Endometrial microvascular endothelial cells (primary cell): ENCODE results near the gene PLP1. TPM values are rescaled to one million over a fixed set of nuclear protein-coding genes. Genes with fewer than 3 reads are reported as not detected.
"Not testable (repeated sequence)": the region's sequence is repeated elsewhere in the genome, so short reads cannot be mapped to it uniquely, and the experiment has no call there.

Source experiments
- in situ Hi-C: cut with HindIII; loops from 2 replicates; pipeline ENCODE4 v1.10.0; 2017; ENCODE audit warnings: low sequenced_read_pairs, low pct_unique_long_range_greater_than_20kb; ENCODE audit errors: inconsistent ontology term
- total RNA-seq: library from RNA; depleted of rRNA; stranded (reverse); fragments of >200 nt; gene quantifications from one replicate; pipeline ENCODE4 v1.2.3, GENCODE V29; 2015; ENCODE audit errors: inconsistent ontology term

PLP1 gene, protein sequence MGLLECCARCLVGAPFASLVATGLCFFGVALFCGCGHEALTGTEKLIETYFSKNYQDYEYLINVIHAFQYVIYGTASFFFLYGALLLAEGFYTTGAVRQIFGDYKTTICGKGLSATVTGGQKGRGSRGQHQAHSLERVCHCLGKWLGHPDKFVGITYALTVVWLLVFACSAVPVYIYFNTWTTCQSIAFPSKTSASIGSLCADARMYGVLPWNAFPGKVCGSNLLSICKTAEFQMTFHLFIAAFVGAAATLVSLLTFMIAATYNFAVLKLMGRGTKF
- not detected for total RNA-seq

DNA sequence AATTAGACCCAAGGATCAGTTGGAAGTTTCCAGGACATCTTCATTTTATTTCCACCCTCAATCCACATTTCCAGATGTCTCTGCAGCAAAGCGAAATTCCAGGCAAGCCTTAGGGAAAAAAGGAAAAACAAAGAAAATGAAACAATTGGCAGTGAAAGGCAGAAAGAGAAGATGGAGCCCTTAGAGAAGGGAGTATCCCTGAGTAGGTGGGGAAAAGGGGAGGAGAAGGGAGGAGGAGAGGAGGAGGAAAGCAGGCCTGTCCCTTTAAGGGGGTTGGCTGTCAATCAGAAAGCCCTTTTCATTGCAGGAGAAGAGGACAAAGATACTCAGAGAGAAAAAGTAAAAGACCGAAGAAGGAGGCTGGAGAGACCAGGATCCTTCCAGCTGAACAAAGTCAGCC is at the start of gene PLP1:
Gene PLP1, plus strand, starts transcription at position 295 of the 400 bp plus-strand sequence. CDS start 156 bp downstream, outside the sequence.
- in situ Hi-C loops, result no loop called here

DNA sequence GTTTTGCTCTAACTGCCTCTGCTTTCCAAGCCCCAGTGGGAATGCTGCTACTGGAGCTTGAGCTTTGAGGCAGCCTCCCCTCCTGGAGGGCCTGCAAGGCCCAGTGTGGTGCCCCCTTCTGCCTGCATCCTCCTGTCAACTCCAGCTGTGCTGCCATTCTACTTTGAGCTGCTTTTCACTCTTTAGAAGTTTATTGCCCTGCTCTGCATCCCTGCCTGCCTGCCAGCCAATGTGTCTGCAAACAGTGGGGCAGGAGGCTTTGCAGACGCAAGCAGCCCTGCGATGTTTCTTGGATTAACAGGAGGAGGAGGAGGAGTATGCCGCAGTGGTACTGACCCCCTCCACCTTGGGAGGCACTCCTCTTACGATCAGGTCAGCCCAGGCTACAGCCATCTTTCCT is 49.5 kb upstream of the PLP1 start:
- in situ Hi-C loops, result no loop called here

DNA sequence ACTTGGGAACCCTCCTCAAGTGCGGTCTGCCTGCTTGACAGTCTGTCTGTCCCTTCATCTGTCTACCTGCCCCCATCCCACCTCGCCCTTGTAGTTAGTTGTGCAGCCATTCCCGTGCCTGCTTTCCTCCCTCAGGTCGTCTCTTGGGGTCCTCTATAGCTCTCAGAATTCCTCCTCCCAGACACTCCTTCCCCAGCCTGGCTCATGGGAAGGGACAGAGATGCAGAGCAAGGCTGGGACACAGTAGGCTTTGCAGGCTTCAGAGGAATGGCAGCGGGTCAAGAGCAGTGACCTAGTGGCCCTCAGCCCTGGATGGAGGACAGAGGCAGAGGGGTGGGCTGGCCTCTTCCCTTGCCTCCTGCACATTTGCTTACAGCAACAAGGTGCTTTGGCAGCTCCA is 47.6 kb upstream of the PLP1 start:
- in situ Hi-C loops, result no loop called here

DNA sequence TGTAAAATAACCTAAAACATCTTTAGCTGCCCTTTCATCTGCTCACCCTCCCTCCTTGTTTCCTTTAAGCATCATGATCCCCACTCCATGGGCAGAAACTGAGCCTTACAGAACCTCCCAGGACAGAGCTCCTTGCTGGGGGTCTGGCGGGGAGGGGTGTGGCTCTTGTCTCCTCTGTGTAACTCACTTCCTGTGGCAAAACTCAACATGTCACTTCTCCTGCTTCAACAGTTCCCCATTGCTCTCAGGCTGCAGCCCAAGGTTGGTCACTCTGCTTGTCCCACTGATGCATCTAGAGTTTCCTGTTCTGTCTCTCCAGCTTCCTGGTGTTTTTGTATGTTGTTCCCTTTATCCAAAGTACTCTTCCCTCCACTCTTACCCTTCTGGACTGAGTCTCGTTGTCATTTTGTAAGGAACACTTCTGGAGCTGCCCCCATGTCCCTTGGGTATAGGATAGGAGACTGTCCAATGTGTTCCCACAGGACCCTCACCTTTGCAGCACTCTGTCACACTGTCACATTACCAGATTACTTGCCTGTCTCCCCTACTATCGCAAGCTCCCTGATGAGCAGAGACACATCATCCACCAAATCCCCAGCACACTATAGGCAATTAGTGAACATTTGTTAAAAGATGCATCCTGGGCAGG is 46.4 kb upstream of the PLP1 start:
- in situ Hi-C loops, result no loop called here

DNA sequence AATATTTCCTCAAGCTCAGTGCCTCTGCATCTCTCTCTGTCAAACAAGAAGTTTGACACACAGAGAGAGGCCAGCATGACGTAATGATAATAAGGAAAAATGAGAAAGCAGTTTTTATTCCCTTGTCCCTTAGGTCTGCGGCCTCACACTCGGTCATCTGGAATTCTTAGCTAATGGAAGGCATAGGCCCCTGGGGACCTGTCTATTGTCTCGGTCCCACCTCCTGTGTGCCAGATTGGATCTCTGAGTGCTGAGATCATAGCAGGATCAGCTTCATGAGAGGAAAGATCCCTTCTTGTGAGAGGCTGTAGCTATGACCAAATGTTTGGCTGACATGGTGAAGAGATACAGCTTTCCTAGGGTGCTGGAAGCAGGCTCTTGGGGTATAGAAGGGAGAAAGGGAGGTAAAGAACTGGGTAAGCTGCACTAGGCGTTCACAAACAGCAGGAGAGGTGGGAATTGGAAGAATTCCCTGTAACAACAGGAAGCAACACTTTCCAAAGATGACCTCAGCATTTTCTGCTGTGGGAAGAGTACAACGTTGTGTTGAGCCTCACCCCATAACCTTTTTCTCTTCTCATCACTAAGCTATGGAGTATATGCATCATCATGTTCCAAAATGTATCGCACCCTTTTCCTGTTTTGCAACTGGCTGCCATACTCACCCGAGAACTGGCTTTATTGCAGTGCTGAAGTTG is 45.7 kb upstream of the PLP1 start:
- in situ Hi-C loops, result no loop called here

DNA sequence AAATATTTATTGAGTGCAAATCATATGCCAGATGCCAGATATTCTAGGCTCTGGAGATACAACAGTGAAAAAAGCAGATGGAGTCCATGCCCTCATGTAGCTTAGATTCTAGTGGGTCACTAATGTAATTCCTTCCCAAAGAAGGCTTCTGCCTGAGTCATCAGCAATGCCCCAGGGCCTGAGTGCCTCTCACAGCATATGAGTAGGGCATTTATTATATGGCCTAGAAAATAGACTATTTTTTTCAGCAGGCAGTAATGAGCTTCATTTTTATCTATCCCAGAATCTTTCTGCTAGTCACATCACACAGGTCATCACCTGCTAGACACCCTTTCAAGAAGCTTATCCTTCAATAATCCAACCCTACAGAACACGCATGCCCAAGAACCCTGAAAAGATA is 43.6 kb upstream of the PLP1 start:
- in situ Hi-C loops, result no loop called here

DNA sequence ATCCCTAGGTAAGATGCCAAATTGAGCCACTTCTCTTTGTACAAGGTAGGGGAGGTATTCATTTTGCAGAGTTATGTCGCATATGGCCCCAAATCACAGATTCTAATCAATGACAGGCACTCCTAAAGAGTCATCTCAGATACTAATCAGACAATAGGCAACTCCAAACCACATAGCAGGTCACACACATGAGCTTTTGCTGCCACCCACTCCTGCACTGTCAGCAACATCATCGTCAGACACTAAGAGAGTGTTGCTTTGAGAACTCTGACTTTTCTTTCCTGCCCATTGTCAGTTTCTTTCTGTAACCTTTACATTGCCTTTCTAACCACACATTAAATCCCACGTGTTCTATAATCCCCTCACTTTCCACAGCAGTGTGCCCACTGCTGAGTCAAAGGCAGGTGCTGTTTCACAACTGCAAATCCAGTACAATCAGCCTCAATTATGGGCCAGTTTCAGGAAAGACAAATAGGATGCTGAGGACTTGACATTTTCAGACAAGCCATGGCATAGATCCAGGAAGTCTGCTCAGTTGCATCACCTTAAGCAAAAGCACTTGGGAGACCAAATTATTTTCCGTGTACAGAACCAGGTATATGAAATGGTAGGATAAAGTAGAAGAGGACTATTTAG is 42.4 kb upstream of the PLP1 start:
- in situ Hi-C loops, result no loop called here

DNA sequence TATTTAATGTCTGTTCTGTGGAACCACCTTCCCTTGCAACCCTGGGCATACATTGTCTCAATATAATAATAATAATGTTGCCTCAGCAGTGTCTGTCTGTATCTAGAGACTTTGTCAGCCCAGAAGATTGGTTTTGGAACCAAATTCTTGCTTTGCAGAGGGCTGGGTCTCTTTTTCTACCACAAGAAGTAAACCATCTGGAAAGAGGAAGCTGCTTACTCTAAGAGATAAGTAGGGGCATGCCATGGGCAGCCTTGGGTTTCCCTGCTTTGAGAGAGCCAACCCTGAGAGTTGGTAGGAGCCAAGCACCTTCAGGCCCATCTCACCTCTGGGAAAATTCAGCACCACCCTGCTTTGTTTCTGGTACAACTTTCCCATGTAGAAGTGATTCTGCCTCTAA is 38.9 kb upstream of the PLP1 start:
- in situ Hi-C loops, result no loop called here

DNA sequence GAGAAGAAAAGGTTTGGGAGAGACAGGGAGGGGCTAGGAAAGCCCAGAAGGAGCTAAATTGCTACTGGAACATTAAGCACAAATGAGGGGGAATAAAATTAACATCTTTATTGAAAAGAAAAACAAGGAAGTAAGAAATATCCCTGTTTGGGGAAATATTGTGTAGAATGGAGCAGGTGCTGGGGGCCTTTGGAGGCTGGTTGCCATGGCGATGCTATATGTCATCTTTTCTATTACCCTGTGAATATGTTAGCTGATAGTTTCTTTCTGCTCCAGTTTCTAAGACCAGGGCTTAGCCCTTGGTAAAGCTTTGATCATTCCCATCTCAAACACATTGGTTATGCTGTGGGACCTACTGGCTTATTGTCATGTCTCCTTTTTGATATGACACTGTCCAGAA is 37.2 kb upstream of the PLP1 start:
- in situ Hi-C loops, result no loop called here

DNA sequence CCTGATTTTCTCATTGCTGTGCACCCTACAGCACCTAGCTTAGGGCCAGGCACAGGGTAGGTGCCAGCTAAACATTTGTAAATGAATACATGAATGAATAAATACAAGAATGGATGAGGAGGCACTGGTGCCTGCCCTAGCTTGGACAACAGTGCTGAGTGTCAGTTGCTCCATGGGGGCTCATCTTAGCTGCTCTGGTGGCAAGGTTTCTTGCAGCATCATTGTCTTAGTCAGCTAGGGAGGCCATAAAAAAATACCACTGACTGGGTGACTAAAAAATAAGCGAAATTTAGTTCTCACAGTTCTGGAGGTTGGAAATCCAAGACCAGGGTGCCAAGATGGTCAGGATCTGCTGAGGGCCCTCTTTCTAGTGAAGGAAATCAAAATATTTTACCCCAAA is 34.8 kb upstream of the PLP1 start:
- in situ Hi-C loops, result no loop called here

DNA sequence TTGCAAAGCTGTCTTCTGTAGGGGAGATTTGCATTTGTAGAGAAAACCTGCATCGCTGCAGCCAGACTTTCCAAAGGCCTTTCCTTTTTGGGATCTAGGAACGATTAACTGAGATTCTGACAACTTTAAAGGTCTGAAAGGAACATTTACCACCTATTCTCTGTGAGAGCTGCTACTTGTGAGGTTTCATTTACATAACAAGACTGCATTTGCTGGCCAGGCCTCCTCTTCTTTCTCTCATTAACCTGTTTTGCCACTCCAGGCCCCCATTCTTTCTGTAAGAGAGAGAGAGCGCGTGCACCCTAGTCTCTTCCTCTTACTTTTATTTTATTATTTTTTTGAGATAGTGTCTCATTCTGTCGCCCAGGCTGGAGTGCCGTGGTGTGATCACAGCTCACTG is 34.3 kb upstream of the PLP1 start:
- in situ Hi-C loops, result no loop called here

DNA sequence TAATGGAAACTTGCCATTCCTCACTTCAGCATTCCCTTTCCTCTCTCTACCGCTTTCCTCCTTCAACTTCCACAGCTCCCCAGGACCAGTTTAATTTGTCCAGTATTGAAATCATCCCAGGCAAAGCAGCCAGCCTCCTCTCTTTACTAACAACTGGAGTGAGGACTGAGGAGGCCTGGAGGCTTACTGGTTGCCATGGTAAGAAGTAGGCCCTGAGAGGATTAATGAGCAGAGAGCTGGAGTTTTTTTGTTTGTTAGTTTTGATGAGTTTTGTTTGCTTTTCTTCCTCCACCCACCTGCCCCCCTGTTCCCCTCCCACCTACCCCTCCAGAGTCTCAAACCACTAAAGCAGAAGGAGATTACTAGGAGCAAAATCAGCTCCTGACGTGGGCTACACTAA is 29.5 kb upstream of the PLP1 start:
- in situ Hi-C loops, result no loop called here

DNA sequence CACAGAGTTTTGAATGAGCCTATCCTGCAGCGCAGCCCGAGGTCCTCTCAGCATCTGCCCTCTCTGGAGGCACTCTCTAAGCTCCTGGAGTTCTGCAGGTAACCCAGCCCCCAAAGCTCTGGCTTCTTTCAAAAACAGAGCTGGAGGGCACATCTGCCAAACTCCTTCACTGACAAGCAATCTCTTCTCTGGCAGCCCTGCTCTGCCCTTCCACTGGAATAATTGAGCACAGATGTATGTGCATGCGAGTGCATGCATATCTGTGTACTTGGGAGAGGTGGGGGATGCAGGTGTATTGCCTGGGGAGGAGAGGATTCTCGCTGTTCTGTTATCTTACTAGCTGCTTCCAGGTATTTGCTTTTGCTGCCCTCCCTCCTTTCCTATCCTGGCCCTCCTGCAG is 22.2 kb upstream of the PLP1 start:
- in situ Hi-C loops, result no loop called here

DNA sequence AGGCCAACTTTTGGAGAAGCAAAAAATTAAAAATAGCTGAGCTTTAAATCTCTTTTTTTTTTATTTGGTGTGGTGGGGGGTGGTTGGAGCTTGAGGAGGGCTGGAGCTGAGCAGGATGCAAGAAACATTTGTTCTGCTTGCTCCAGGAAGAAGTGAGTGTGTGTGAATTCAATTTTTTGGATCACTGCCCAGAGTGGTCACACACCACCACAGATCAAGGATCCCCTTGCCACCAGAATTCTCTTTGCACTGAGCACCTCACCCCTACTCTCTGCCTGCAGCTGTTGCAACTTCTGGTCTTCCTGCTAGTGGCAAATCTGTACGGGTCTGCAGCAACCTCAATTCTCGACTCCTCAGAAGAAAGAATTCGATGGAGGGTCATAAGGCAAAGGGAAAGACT is 19.9 kb upstream of the PLP1 start:
- in situ Hi-C loops, result no loop called here

DNA sequence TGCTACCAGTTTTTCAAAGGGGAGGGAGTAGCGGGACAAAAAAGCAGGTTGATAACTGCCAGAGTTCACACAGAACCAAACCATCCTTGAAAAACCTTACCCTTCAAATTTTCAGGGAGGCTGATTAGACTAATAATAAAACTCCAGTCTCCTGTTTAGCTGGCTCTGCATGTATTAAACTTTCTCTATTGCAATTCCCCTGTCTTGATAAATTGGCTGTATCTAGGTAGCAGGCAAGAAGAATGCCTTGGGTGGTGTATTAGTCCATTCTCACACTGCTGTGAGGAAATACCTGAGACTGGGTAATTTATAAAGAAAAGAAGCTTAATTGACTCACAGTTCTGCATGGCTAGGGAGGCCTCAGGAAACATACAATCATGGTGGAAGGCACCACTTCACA is 18.1 kb upstream of the PLP1 start:
- in situ Hi-C loops, result no loop called here

DNA sequence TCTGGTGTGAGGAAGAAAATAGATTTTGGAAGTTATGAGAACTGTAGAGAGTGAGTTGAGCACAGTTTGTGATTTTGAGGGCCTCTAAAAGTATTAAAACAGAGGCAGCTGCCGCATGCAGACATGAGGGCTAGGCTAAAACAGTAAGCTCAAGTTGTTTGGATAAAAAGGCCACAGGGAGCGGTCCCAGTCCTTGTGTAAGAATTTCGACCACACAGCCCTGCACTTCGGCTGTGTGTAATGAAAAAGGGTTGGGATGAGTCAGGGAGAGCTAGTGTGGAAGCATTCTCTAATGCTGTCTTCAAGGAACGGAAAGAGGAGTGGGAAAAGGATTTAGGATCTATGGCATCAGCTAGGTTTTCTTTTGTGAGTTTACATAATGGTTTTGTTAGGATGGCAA is 13.1 kb upstream of the PLP1 start:
- in situ Hi-C loops, result not testable (repeated sequence)

DNA sequence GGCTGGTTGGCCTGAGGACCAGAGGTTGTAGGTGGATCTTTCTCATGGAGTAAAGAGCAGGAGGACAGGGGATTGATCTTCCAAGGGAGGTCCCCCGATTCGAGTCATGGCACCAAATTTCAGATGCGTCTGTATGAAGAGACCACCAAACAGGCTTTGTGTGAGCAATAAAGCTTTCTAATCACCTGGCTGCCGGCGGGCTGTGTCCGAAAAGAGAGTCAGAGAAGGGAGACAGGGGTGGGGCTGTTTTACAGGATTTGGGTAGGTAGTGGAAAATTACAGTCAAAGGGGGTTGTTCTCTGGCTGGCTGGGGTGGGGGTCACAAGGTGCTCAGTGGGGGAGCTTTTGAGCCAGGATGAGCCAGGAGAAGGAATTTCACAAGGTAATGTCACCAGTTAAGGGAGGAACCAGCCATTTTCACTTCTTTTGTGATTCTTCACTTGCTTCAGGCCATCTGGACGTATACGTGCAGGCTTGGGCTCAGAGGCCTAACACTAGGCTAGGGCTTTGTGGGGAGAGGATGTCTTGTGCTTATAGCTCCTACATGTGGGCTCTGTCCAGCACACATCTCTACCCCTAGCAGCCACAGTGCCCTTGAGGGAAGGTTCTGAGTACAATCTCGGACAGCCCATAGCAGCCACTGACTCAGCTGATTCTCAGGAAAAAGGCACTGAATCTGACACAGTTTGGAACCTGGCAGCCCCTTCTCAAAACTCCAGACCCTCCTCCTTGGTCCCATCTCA is 9.7 kb upstream of the PLP1 start:
- in situ Hi-C loops, result not testable (repeated sequence)

DNA sequence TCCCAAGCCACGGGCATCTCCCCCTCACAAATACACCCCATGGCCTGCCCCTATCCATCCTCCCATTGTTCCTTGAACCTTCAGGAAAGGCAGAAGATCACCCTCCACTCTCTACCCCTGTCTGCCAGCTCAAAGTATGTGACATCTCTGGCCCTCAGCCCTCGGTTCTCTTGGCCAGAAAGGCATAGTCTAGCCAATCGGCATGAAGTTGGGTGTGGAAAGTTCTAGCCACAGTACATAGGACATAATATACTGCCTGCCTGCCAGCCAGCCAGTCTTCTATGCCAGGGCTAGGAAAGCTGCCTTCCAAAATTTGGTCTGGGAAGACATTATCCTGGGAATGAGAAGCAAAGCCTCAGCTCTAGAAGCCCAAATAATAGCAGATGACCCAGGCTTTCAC is 3.2 kb upstream of the PLP1 start:
- in situ Hi-C loops, result no loop called here

DNA sequence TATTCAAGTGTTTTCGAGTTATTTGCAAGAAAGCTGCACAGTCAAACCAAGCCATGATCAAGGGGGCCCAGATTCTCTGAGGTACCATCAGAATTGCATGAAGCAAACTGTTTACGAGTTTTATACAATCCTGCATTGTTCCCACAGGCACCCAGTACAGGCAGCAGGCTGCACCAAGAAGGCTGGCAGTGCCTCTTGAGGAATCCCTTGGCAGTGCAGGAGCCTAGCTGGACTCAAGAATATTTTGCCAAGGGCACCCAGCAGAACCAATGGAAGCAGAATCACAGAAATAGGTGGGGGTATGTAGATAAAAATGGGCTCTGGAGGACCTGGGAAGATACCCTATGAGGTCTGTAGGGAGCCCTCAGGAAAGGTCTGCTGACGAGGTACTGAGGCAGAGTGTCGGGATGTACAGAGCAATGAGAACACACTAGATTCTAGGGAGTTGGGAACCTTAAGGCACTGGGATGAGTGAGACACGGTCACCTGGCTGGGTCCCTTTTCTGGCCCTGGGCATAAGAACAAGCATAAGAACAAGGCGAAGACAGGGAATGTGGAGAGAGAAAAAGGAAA is 2.5 kb upstream of the PLP1 start:
- in situ Hi-C loops, result no loop called here
